GM21825 (cell line): Measurements from ENCODE around the gene KMT2A.
"Not testable (repeated sequence)": the region's sequence is repeated elsewhere in the genome, so short reads cannot be mapped to it uniquely, and the experiment has no call there.

Experiments used
- ATAC-seq: cut with Tn5 transposase; IDR thresholded peaks from one replicate; pipeline ENCODE4 v1.9.1; 2021; ENCODE audit warnings: mild to moderate bottlenecking, moderate library complexity; ENCODE audit not compliant: unreplicated experiment

The KMT2A gene

GRCh38 chr11:118434553-118435289, 1.6 kb upstream of the KMT2A start:
- no peak for ATAC-seq

DNA sequence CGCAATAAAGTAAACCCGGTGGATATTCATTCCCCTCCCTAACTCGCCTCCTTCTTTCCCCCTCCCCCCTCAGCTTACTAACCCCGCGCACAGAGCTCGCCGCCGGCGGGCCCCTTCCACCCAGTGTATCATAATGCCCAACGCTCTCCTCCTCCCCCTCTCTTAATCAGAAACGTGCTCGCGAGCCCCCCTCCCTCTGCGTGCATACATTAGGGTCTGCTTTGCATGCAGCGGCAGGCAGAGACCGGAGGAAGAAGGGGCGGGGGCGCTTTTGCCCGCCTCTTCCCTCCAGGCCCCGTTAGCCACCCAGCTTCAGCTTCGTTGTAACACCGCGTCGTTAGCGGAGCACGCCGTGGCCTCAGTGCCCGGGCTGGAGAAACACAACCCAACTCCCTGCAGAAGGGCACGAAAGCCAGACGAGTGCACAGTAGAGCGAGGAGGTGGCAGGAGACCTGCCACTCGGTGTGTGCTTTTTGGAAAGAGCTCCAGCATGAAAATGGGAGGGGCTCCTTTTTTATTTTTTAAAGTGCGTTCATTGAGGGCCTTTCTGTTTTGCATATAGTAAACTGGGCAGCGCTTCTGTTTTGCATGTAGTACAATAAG, 901 bp upstream of the KMT2A start:
- ATAC-seq, result peak; percentile 17

GRCh38 chr11:118436639-118437207, 431 bp downstream of the KMT2A start:
- ATAC-seq, result peak; percentile 19

GRCh38 chr11:118437208-118438125, 1.2 kb downstream of the KMT2A start:
- ATAC-seq, result no peak

DNA sequence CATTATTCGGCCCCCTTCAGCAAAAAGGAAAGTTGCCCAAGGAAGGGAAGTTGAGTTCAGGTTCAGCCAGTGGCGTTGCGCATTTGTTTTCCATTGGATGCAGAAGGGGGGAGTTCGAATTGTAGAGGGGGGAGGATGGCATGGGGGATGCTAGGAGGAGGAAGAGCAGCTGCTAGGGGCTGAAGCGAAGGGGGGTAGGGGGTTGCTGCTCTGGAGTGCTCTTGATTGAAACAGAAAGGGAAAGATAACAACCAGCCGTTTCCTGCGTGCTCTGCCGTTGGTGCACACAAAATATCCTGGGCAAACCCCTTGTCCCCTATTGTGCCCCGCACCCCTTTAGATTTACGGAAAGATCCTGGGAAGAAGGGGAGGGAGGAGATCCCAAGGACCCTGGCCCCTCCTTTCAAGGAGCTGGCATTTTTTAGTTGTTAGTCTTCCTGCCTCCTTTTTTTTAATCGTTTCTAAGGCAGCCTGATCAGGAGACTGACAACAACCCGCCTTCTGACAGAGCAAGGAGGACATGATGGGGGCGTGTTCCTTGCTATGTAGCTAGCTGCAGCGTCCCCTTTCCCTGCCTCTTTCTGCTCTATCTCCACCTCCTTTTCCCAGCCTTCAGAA, 2.1 kb downstream of the KMT2A start:
- no peak for ATAC-seq

- no peak for ATAC-seq
Measured at GRCh38 chr11:118439646-118440045, 3.4 kb downstream of the KMT2A start.

GRCh38 chr11:118441770-118442275, 5.5 kb downstream of the KMT2A start:
- no peak for ATAC-seq

DNA sequence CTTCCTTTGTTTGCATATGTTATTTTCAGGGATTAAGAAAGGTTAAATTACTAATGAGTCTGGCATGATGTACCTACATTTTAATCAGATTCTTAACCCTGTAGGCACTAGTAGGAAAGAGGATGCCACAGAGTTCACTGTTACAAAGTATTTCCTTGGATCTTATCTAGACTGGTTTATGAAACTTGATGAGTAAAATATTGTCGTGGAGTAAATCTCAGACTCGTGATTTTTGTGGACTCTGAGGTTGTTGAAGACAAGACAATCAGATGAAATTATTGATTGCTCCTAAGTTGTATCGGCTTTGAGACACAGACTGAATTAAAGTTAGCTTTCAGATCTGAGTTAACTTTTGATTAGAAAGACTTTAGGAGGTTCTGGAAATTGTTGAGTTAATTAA, 6.0 kb downstream of the KMT2A start:
- no peak for ATAC-seq

DNA sequence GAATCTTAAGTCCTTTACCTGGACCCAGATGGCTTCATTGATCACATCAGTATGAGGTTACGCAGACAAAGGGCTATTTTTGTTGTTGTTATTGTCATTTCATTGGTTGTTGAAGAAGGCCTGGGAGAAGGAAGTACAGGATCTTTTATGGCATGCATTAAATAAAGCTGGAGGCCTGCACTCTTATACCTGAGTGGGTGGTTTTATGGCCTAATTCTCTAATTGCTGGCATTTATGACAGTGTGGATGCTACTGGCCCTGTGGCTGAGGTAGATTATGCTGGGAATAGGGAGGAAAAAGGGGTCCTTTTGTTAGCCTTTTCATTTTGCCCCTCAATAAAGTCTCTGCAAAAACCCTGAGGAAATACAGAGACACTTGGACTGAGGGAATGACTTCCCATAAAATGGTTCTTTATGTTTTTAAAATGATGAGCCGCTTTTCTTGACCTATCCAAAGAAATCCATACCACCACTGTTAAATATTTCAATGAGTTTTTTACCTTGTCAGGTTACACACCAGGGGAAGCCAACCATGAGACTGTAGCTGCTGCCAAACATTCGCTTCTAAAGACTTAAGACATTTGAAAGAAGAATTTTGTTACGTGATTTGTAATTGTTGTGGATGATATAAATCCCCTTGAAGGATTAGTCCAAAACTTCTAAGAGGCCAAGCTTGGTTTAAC, 6.8 kb downstream of the KMT2A start:
- ATAC-seq, result no peak

- no peak for ATAC-seq
Measured at GRCh38 chr11:118443590-118444218, 7.4 kb downstream of the KMT2A start.

DNA sequence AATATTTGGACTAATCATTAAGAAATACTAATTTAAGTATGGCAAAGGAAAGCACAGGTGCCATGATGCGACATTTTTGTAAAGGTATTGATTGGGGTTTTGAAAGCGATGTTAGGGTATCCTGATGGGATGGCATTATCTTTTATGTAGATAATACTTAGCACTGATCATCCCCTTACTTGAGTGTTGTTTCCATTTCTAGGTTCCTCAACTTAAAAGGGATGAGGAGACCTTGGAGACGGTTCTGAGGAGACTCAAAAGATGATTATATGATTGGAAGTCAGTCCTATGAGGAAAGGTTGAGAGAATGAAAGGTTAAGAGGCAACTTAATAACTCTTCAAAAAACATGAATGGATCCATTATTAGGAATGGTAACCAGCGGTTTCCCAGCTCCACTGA, 11.1 kb downstream of the KMT2A start:
- no peak for ATAC-seq

DNA sequence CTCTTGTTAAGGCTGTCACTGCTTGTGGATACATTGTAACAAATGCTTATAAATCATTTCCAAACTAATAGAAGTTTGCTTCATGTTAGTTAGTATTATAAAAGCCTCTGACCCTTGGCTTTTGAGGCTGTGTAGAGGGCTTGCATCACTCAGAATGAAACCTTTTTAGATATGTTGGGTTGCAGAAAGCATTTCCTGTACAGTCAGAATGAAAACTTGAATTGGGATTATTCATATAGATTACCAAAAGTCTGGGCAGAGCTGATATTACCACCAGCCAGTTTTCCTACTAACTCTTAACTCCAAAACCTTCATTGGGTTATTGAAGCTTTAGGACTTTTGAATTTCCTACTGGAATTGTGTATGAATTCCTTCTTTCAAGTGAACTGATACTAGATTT, 12.0 kb downstream of the KMT2A start:
- ATAC-seq, result peak; percentile 80

GRCh38 chr11:118449316-118449918, 13.1 kb downstream of the KMT2A start:
- no peak for ATAC-seq

DNA sequence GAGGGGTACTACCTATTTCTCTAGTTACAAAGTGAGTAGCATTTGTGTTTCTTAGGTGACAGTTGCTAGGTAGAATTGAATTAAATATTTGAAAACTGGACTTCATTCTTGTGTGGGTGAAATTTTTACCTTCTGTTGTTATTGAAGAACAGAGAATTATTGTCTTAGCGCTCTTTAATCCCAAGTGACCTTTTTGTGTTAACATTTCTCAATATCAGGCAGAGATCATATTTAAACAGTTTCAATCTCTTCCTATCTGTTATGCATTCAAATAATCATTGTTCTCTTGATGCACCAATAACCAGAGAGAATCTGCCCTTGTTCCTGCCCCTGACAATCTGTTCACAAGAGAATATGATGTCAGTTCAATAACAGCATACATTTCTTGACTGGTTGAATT, 14.2 kb downstream of the KMT2A start:
- no peak for ATAC-seq

GRCh38 chr11:118462178-118462577, 25.9 kb downstream of the KMT2A start:
- no peak for ATAC-seq

DNA sequence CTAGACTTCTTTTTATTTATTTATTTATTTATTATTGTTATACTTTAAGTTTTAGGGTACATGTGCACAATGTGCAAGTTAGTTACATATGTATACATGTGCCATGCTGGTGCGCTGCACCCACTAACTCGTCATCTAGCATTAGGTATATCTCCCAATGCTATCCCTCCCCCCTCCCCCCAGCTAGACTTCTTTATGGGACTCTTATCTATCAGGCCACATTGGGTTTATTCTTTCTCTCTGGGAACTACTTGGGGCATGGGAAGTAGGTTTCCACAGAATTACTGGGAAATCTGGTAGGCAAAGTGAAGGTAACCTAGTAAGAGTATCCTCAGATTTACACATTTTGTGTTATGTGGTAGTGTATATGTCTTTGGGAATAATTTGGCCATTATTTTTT, 32.7 kb downstream of the KMT2A start:
- ATAC-seq, result not testable (repeated sequence)

- ATAC-seq, result no peak
Measured at GRCh38 chr11:118471030-118471429, 34.7 kb downstream of the KMT2A start.

- ATAC-seq, result no peak
Measured at GRCh38 chr11:118473537-118473936, 37.2 kb downstream of the KMT2A start.

DNA sequence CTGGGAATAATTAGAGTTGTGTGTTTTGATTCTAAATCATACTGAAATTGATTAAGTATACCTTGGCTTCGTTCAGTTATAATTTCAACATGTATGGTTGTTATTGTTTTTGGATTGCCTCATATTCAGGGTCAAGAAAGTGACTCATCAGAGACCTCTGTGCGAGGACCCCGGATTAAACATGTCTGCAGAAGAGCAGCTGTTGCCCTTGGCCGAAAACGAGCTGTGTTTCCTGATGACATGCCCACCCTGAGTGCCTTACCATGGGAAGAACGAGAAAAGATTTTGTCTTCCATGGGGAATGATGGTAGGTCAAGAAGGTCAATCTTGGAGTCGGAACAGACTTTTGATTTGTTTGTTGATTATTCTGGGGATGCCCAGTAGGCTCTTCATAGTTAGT, 40.4 kb downstream of the KMT2A start:
- ATAC-seq, result no peak
